HG03135 (cell line): ENCODE results near the gene FDX1.

Experiments used
- ATAC-seq: cut with Tn5 transposase; IDR thresholded peaks from one replicate; pipeline ENCODE4 v1.9.1; 2021; ENCODE audit warnings: mild to moderate bottlenecking, moderate library complexity; ENCODE audit not compliant: unreplicated experiment

The FDX1 gene

DNA sequence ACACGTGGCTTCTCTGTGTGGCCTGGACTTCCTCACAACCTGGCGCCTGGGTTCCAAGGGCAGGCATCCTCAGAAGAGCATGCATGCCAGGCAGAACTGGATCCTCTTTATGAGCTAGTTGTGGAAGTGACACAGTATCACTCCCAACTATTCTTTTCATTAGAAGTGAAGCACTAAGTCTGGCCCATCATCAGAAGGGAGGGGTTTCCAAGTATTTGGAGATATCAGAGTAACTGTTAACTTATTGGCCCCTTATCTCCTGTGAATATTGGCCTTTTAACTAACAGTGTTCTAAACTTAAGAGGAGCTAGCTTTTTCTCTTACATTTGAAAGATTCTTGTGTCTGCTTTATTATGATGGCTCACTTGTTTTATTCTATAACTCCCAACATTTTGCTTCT, 35.5 kb downstream of the FDX1 start:
- ATAC-seq: no peak

DNA sequence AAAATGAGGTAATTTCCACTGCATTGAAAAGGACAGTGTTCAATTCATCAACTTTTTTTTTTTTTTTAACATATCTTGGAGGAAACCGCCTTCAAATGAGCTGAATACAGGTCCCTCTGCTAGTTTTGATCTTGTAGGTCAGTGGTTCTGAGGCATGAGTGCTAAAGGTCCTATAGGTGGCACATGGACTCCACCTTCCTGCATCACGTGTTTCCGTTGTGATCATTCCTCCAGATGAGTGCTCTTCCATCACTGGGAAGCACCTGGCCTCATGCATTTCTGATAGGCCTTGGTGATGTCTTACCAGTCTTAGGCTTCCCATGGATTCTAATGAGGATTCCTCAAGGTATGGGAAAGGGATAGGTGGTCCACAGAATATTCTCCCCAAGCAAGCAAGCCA, 37.8 kb downstream of the FDX1 start:
- no peak for ATAC-seq

DNA sequence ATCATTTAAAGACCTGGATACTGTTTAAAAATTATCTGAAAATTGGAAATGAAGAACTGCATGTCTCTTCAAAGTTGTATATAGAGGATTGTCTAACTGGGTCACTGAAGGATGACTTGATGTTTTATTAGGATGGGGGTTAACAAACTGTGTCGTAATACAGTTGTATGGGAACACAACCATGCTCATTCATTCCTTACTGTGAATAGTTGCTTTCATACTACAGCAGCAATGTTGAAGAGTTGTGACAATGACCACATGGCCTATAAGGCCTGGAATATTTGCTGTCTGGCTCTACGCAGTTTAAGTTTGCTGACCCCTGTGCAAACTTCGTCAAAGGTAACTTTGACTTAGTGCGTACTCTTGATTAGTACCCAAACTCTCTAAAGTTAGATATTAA, 38.4 kb downstream of the FDX1 start:
- no peak for ATAC-seq

DNA sequence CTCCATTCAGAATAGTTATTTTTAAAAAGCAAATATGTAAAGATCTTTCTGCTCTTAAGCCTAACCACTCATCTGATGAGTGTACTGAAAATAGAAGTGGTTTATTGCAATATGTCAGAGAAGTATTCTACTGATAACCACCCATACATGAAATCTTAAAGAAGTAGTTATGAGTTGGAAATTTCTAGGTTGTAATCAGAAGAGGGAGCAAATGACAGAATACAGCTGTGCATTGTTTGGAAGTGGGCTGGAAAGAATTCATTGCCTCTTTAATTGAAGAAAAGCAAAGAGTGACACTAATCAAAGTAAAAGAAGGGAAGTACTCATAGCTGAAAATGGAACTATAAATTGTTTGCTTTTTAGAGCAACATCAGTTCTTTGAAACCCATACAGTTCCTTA, 39.4 kb downstream of the FDX1 start:
- ATAC-seq: no peak

DNA sequence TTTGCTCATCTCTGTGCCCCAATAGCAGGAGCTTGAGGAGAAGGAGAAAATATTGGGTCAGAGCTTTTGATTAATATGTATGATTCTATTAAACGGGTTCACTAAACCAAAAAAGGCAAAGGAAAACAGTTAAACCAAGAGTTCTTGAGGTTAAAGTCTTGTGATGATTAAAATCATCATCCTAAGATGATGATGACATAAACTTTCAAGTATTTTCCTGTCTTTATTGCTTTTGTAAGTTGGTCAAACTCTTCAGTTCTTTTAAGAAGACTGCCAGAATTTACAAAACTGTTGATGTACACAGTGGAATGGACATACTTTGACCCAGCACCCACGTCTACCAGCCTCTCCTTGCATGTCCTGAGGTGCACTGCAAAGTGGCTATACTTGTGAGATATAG, 41.0 kb downstream of the FDX1 start:
- no peak for ATAC-seq

DNA sequence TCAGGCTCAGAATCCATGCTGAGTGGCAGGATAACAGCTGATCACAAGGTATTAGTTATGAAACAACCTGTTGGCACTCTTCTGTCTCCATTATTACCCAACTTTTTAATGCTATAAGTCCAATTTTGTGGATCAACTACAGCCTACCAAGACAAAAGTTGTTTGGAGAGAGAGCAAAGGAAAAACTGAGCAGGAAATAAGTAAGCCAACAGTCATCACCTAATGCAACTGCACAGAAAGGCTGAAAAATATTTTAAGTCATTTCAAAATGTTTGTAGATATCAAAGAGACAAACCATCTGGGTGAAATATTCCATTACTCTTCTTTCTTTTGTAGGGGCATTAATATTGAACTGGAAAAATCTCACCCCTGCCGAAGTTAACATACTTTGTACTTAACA, 41.6 kb downstream of the FDX1 start:
- no peak for ATAC-seq

DNA sequence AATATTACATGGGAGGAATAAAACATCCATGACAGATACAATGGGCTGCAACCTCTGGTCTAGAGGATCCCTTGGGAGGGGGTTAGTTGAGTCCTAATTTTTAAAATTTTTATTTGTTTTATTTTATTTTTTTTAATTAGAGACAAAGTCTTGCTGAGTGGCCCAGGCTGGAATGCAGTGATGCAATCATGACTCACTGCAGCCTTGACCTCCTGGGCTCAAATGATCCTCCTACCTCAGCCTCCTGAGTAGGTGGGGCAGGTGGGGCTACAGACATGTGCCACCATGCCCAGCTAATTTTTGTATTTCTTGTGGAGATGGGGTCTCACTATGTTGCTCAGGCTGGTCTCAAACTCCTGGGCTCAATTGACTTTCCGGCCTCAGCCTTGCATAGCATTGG, 43.1 kb downstream of the FDX1 start:
- no peak for ATAC-seq

DNA sequence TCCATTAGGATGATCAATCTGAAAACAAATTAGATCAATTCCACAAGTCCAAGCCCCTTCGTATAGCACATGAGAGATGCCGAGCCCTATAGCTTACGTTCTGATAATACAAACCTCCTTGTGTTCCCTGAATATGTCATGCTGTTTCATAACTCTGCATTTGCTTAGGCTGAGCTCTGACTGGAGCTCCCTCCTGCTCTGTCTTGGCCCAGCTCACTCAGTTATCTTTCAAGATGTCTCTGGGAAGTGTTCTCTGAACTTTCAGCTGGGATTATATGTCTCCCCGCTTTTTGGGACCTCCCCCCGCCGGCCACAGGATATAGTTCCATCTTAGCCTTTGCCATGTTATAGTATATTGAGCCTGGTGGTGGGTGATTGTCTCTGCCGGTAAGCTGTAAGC, 44.0 kb downstream of the FDX1 start:
- ATAC-seq: no peak

DNA sequence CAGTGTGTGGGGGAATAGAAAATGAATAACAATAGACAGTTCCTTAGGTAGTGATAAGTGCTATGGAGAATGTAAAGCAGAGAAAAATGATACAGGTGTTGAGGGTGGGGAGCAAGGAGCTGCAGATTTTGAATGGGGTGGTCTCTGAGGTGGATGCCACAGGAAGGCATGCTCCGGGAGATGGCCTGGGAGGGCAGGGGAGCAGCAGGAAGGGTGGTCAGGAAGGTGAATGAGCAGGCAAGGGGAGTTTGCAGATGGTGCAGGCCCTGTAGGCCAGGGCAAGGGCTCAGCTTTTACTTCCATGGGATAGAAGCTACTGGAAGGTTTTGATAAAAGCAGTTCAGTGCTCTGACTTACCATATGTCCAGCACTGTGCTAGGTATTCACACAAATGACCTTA, 44.8 kb downstream of the FDX1 start:
- ATAC-seq: no peak

DNA sequence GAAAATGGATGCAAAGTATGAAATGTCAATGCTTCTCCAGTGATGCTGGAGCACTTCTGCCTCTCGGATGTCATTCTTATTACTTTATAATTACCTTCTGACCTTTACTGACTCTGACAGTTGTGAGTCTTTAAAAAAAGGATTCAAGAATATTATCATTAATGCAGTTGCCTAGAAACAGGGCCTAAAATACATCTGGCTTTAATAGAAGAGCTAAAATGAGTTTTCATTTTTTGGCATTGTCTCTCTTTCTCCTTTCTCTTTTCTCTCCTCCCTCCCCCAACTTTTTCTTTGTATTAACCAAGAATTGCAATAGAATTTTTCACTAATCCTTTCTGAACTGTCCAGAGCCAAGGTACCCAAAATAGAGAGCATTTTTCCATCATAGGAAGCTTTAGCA, 45.9 kb downstream of the FDX1 start:
- no peak for ATAC-seq

DNA sequence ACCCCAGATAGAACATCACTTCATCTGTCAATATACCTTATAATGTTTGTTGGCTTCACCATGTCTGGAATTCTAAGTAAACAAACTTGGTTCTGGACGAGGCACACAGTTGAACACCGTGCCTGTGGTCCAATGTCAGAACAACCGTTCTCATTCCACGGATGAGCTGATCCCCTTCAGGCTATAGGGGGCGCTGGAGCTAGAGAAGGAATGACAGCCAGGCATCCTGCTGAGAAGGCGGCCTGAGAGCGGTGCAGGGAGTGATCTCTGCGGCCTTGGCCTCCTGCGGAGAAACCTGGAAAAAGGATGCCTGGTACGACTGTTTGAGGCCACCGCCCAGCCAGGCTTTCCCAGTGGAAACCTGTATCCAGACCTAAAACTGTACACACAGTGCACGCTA, 48.7 kb downstream of the FDX1 start:
- ATAC-seq: no peak

DNA sequence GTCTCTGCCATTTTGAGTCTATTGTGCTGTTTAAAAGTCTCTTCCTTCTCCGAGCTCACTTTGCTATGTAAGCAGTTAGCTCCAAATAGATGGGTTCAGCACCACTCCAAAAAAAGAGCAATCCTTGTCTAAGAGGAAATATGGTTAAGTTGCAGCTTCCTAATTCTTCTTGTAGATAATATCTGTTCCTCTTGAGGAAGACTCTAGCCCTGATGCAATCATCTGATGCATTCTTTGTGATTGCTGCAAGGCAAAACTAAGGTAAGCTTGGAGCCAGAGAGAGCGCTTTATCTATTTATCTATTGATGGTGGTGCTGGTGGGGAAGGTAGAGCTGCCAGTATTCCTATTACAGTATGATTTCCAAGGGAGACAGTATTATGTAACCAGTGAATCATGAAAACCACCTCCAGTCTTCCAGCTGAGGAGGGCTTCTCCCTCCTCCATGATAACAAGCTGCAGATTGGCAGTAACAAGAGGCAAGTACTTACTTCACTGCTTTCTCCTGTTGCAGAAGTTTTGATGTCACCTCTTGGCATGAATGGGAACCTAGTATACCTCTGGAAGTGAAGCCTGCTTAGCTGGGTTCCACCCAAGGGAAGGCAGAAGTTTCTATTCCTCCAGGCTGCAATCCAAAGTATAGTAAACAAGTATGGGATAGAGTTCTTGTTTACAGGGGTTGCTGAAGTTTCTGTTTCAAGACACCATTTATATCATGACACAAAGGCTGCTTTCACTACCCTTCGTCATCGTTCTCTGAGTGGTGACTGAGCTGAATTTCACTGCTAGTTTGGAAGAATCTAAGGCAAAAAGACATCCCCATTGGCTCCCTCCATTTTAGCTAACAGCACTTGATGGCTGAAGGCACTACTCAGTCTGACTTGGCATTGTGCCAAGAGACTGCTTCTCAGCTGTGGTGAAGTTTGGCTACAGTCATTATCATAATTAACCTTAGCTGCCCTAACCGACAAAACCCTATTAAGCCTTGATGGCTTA, 49.7 kb downstream of the FDX1 start:
- ATAC-seq: no peak

DNA sequence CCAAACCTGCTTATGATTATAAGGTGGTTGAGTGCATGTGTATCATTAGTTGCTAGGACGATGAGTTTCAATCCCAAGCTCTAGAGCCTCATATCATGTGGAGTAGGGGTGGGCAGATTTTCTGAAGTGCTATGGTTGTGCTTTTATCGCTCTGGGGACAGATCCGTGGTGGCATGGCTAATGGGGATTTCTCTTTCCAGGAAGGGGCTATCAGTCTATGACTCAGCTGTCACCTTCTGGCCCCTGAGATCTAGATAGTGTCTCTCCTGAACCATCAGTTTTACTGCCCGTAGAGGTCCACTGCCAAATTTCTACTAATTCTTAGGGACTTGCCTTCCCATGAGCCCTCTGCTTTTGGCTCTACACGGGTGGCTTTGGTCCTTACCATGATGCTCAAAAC, 51.8 kb downstream of the FDX1 start:
- ATAC-seq: no peak

DNA sequence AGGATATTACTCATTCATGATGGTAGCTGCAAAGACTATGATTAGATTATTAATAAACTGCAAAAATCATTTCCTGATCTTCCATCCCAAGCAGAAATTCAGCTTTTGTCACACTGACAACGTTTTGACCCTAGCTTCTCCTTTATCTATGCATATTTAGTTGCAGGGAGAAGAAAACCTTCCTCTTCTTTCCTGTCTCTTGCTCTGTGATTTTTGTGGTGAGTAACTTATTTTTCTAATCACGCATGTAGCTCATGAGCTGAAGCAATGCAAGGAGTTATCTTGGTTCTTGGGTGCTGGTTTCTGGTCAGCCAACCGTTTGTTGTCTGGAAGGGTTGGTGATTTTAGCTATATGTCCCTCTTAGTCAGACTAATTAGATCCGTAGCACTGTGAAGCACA, 56.4 kb downstream of the FDX1 start:
- ATAC-seq: no peak

DNA sequence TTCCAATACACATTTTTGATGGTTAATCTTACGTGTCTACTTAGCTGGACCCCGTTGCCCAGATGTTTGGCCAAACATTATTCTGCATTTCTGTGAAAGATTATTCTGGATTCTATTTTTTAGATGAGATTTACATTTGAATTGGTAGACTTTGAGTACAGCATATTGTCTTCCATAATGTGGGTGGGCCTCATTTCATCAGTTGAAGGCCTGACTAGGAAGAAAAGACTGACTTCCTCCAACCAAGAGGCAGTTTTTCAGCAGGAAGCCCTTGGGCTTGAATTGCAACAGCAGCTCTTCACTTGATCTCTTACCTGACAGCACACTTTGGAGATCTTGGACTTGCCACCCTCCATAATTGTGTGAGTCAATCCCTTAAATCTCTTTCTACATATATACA, 58.7 kb downstream of the FDX1 start:
- ATAC-seq: no peak

DNA sequence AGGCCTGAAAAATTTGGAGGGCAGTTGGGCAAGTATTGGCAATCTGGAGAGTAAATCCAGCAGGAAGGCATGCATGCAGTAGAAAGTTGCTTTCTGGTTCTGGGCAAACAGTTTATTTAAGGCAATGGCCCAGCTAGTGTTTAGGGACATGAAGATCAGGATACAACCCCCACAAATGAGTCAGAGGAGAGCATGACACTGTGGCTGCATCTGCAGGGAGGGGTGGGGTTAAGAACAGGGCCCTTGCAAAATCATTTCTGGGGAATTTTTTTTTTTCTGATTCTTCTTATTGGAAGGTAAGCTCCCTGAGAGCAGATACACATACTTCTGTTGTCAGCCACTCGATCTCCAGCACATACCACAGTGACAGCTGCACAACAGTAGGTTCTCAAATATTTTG, 61.1 kb downstream of the FDX1 start:
- ATAC-seq: no peak

DNA sequence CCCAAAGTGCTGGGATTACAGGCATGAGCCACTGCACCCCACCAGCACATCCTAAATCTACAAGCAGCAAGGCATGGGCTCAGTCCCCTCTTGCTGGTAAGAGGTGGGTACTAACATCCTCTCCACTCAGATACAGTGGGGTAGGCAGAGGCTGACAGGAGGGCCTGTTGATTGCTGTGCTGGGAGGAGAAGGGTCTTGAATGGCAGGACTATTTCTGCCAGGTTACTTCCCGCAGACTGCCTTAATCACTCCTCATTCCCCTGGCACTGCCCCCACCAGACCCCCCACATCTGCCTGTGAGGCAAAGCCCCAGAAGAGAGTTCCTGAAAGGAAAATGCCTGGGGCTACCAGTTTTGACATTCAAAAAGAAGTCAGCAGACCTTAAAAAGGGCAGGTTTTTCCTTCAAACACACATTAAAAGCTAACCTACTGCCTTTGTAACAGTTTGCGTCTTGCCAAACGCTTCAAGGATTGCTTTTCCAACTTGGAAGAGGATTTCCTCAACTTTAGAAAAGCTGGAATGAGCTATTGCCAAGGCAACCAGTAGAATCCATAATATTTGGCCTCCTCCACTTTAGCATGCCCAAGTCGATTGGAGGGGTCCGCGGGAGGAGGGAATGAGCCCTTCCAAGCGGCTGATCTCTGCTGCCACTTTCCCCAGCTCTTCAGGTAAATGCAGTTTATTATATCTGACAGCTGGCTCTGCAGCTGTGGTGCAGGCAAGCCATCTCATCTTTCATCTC, 62.0 kb downstream of the FDX1 start:
- no peak for ATAC-seq

DNA sequence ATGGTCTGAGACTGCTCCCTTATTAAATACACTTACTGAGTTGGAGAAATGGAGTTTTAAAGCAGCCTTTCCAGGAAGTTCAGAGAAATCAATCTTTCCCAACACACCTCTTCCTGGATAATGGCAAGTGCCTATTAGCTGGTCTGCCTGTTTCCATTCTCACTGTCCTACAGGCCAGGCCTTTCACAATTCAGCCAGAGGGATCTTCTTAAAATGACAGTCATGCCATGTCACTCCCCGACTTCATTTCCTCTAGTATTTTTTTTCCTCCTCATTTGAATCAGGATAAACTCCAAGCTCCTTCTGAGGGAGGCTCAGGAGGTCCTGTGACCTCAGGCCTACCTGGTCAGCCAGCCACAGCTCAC, 62.6 kb downstream of the FDX1 start:
- no peak for ATAC-seq

DNA sequence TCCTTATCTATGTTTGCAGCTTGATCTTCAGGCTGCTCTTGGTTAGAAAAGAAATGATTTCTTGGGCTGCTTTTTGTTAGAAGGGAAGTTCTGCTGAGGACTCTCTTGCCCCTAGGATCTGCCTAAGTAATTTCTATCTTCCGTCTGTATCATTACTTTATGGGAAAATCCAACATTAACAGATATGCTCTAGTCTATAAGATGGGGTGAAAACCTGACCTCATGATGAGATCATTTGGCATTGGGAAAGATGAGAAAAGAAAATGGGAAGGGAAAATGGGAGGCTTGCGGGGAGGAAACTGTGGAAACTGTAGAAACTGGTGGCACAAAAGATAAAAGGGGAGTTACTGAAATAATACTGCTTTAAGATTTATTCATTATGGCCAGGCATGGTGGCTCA, 63.6 kb downstream of the FDX1 start:
- no peak for ATAC-seq

DNA sequence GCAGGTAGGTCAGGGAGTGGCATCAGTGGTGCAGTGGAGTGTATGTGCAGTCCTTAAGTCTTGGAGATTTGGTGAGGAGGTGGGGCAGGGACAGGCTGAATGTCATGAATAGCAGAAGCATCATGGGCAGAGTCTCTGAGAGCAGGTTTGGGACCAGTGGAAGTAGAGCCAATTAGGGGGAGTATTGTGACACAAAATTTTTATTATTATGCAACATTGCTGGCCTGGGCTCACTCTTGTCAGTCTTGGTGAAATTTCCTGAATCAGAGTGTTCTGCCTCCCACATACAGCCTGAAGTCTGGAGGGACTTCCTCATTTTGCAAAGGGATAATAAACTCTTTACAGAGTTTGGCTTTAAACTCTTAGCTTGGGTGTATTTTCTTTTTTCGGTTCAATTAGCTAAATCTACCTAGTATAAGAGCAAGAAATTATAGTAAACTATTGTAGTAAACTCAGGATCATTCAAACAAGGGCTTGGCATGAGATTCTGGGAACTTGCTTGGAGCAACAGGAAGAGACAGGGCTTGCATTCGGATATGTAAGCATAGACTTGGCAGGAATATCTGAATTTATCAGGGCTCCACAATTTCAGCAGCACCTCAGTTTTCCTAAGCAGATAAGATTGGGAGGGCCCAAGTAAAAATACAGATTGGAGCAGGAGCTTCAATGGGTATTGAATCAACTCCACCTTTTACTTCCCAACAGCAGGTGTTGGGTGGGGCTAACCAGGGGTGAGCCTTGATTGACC, 67.7 kb downstream of the FDX1 start:
- ATAC-seq: no peak

DNA sequence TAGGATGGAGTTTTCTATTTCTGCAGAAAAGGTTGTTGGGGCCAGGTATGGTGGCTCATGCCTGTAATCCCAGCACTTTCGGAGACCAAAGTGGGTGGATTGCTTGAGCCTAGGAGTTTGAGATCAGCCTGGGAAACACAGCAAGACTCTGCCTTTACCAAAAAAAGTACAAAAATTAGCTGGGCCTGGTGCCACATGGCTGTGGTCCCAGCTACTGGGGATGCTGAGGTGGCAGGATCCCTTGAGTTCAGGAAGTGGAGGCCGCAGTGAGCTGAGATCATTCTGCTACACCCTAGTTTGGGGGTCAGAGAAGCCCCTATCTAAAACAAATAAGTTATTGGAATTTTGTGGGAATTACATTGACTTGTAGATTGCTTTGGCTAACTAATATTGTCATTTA, 71.7 kb downstream of the FDX1 start:
- ATAC-seq: no peak
